ENCODE measurements around the gene RIN3.

- TF ChIP-seq CTCF (IDR thresholded peaks at IDR 0.05) = no peak
- TF ChIP-seq POLR2A (IDR thresholded peaks at IDR 0.05) = no peak
These were observed 51.6 kb downstream of the RIN3 start for GRCh38 chr14:92565040-92565717.
